Posterior cingulate gyrus (tissue), 11 donors: ENCODE measurements around the gene HIVEP3.
A peak's percentile ranks its signal among the peaks of the same experiment; 100 is the strongest.

Source experiments
- DNase-seq, 10 donors: peaks; one replicate each; pipeline versions ENCODE4 v3.0.0 to v3.0.0-alpha.2; 2020 to 2021; ENCODE audit warnings: mixed read lengths in 3 of 10
- intact Hi-C: fragments of 100-400 bp; cut with DNase I; formaldehyde crosslinking; loops from one replicate; pipeline ENCODE4 v1.15.1; 2023

Gene HIVEP3

DNA sequence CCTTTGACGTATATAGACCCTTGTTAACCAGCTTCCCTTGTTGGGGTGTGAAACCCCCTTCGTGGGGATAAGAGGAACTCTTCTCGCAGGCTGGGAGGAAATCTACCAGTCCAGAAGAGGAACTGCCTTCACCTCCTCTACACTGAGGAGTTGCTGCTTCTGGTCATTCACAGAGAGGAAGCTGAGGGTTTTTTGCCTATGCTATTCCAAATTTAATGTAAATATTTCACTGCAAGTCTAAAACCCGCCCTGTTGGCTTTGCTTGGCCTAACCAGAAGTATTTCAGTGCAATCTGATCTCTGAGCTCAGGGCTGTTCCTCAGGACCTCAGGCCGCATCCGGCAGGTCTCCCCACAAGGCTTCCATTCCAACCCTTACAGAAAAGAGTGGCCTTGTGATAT lies 150.1 kb downstream of the HIVEP3 start:
- DNase-seq, result no peak
- intact Hi-C loops, result no loop called here

GRCh38 chr1:41767534-41768525 lies 150.9 kb downstream of the HIVEP3 start:
- intact Hi-C loops, result no loop called here
- no peak for DNase-seq

DNA sequence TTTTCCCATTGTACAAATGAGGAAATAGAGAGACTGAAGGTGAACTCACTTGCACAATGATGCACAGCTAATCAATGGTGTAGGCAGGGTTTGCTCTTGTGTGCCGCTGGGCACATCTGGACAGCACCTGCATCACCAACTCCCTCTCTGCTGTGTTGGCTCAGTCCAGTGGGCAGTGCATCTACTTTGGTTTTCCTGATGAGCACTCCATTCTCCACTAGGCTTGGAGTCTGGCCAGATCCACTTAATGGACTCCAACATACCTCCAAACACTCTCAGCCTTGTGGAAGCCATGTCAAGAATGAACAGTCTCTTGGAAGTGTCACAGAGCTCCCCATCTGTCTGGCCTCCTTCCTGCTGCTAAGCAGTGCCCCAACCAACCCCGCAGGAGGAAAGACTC lies 152.2 kb downstream of the HIVEP3 start:
- DNase-seq, result no peak
- intact Hi-C loops, result no loop called here

DNA sequence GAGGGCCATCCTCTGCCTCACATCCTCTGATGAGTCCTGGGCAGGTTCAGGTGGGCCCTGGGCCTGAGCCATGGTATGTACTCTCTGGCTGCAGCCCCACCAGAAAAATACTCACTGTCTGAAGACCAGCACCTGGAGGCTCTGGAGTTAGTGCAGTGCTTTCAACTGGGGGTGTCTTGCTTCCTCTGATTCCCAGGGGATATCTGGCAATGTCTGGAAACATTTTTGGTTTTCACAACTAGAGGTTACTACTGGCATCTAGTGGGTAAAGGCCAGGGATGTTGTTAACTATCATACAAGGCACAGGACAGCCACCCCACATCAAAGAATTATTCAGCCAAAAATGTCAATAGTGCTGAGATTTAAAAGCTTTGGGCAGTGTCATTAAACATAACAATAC lies 152.7 kb downstream of the HIVEP3 start:
- intact Hi-C loops, result no loop called here
- no peak for DNase-seq

- intact Hi-C loops, result no loop called here
- no peak for DNase-seq
Measured at GRCh38 chr1:41765152-41765551, 153.6 kb downstream of the HIVEP3 start.

DNA sequence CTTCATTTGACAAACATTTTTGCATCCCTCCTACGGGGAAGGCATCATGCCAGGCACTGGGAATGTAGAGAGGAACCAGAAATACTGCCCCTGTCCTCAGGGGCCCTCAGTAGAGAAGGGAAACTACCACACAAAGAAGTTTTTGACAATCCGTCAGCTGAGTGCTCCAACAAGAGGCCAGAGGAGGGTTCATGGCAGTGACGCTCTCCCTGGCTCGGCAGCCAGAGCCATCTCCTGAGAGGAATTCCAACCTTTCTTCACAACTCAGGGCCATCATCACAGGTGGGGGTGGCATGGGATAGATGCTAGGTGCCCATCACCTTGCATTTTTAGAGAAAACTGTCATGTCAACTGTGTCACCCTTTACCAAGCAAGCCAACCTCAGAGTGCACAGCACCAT lies 154.1 kb downstream of the HIVEP3 start:
- DNase-seq, result no peak

GRCh38 chr1:41762777-41763176 lies 155.9 kb downstream of the HIVEP3 start:
- DNase-seq, result no peak
- intact Hi-C loops, result no loop called here

More for the DNA sequence above, 154.1 kb downstream of the HIVEP3 start:
- intact Hi-C loops, result no loop called here

DNA sequence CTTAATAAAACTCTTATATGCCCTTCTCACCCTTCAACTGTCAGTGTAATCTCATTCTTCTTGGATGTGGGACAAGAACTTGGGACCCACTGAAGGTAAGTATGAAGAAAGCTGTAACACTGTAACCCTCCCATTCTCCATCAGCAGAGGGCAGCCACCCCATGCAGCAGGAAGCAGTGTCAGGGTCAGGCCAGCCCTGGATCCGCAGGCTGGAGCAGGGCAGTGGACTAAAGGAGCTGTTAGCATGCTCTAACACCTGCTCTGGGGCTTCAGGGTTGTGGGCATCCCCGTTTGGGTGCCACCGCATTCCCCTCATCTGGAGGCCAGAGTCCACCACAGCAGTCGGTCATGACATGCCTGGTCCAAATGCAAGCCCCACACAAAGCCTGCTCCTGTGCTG lies 156.5 kb downstream of the HIVEP3 start:
- intact Hi-C loops, result no loop called here
- DNase-seq, result peak in 1 of 10 donors; percentile 36

GRCh38 chr1:41758904-41759548 lies 159.7 kb downstream of the HIVEP3 start:
- no peak for DNase-seq
- intact Hi-C loops, result no loop called here

- no peak for DNase-seq
- intact Hi-C loops, result no loop called here
Measured at GRCh38 chr1:41758500-41758899, 160.2 kb downstream of the HIVEP3 start.

GRCh38 chr1:41754540-41754939 lies 164.2 kb downstream of the HIVEP3 start:
- intact Hi-C loops, result no loop called here

GRCh38 chr1:41752514-41753170 lies 166.1 kb downstream of the HIVEP3 start:
- intact Hi-C loops, result no loop called here
- no peak for DNase-seq

More at GRCh38 chr1:41754540-41754939, 164.2 kb downstream of the HIVEP3 start:
- no peak for DNase-seq

GRCh38 chr1:41751804-41752513 lies 166.8 kb downstream of the HIVEP3 start:
- intact Hi-C loops, result no loop called here

DNA sequence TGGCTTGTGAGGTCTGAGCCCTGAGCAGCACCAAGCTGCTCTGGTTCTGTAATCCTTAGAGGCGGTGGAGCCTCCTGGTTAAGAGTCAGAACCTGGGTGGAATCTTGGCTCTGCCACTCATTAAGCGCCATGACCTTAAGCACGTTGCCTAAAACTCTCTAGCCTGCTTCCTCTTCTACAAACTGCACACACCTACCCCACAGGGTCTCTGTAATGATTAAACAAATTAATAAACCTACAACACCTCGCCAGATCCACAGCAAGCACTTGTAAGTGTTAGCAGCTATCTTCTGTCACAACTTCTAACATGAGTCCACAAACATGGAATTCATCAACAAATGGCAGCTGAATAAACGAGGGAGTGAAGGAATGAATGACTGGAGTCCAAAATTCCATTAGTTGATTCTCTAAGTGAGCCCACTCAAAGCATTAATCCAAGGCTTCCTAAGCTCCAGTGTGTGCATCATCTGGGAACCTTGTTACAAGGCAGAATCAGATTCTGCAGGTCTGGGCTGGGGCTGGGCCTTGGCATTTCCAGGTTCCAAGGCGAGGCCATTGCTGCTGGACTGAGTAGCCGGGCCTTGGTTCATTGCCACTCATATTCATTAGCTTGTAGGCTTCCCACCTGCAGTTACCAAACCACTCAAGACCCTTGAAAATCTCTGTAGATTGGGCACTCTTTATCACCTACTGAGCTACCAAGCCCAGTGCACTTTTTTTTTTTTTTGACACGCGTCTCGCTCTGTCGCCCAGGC lies 168.6 kb downstream of the HIVEP3 start:
- intact Hi-C loops, result no loop called here
- DNase-seq, result no peak

More at GRCh38 chr1:41751804-41752513, 166.8 kb downstream of the HIVEP3 start:
- no peak for DNase-seq

- intact Hi-C loops, result no loop called here
Measured at GRCh38 chr1:41745022-41745421, 173.7 kb downstream of the HIVEP3 start.

GRCh38 chr1:41743366-41743765 lies 175.4 kb downstream of the HIVEP3 start:
- DNase-seq, result no peak
- intact Hi-C loops, result no loop called here

More at GRCh38 chr1:41745022-41745421, 173.7 kb downstream of the HIVEP3 start:
- DNase-seq, result no peak

GRCh38 chr1:41742219-41742618 lies 176.5 kb downstream of the HIVEP3 start:
- DNase-seq, result no peak
- intact Hi-C loops, result no loop called here

- intact Hi-C loops, result no loop called here
Measured at GRCh38 chr1:41741244-41741643, 177.5 kb downstream of the HIVEP3 start.

DNA sequence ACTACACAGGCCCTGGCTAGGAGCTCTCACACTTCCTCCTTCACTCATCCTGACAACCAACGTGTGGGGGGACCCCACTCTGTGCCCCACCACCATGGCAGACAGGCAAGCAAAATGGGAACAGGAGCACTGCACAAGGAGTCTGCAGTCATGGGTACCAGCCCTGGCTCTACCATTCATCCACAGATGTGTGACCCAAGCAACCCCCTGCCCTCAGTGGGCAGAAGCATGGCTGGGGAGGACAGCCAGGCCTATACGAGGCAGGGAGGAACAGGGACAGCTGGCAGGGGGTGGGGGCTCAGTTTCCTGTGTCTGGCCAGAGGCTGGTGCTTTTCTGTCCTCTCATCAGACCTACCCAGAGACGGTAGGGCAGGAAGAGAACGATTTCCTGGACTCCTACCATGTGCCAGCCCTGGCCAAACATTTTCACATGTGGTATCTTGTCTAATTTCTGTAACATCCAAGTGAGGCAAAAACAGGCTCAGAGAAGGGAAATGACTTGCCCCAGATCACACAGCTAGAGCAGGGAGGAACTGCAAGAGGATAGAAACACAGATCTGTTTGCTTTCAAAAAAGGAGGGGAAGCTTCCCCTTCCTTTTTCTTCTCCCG lies 178.0 kb downstream of the HIVEP3 start:
- peak in 1 of 10 donors; percentile 81 for DNase-seq
- intact Hi-C loops, result no loop called here

More at GRCh38 chr1:41741244-41741643, 177.5 kb downstream of the HIVEP3 start:
- DNase-seq, result no peak
